ENCODE data around the gene RSKR.

GRCh38 chr17:28613931-28614381, at the start of gene RSKR:
- TF ChIP-seq CTCF (IDR thresholded peaks at IDR 0.05; ENCODE audit: low read depth, low read length, poor library complexity, severe bottlenecking) (no peak), EZH2phosphoT487 (IDR thresholded peaks at IDR 0.05; ENCODE audit: borderline replicate concordance, low read length) (no peak)
